Activated T-cell treated with anti-CD3 and anti-CD28 coated beads, Interleukin-2, amount 50 U/mL, for 24 hours (primary cell): ENCODE measurements around the gene CAPNS1.
"Not testable (repeated sequence)": the region's sequence is repeated elsewhere in the genome, so short reads cannot be mapped to it uniquely, and the experiment has no call there.

ENCODE experiments used
- DNase-seq: peaks from one replicate; pipeline ENCODE4 v3.0.0-alpha.2; 2020
- H3K27ac Mint-ChIP-seq: 2 replicates; pipeline ENCODE4 v1.8.0; 2020; ENCODE audit warnings: mild to moderate bottlenecking, mixed read lengths
- H3K27me3 Mint-ChIP-seq: 2 replicates; pipeline ENCODE4 v1.8.0; 2020; ENCODE audit warnings: mixed read lengths
- H3K36me3 Mint-ChIP-seq: 2 replicates; pipeline ENCODE4 v1.8.0; 2020; ENCODE audit warnings: low read depth, mixed read lengths
- H3K4me1 Mint-ChIP-seq: 2 replicates; pipeline ENCODE4 v1.8.0; 2020; ENCODE audit warnings: low read depth, mixed read lengths
- H3K4me3 Mint-ChIP-seq: 2 replicates; pipeline ENCODE4 v1.8.0; 2020; ENCODE audit warnings: mild to moderate bottlenecking, moderate library complexity, mixed read lengths
- H3K9me3 Mint-ChIP-seq: 2 replicates; pipeline ENCODE4 v1.8.0; 2020; ENCODE audit warnings: mixed read lengths

The CAPNS1 gene

GRCh38 chr19:36128392-36128736 is 11.5 kb upstream of the CAPNS1 start:
- H3K27ac Mint-ChIP-seq = peak overlapping the region; percentile 95
- H3K36me3 Mint-ChIP-seq = peaks cover 33% of the 10 kb centered on the region
- H3K27me3 Mint-ChIP-seq = no peaks in the 10 kb centered on the region
- no peak for DNase-seq
- H3K4me3 Mint-ChIP-seq = peak overlapping the region; percentile 77
- H3K9me3 Mint-ChIP-seq = no peaks in the 10 kb centered on the region
- peaks cover 34% of the 10 kb centered on the region for H3K4me1 Mint-ChIP-seq

GRCh38 chr19:36131221-36131620 is 8.6 kb upstream of the CAPNS1 start:
- not testable (repeated sequence) for H3K9me3 Mint-ChIP-seq, H3K27ac Mint-ChIP-seq, H3K27me3 Mint-ChIP-seq, H3K4me3 Mint-ChIP-seq, H3K36me3 Mint-ChIP-seq, DNase-seq
- H3K4me1 Mint-ChIP-seq = peaks cover 28% of the 10 kb centered on the region

- not testable (repeated sequence) for H3K36me3 Mint-ChIP-seq, H3K27me3 Mint-ChIP-seq, H3K4me3 Mint-ChIP-seq, H3K27ac Mint-ChIP-seq, DNase-seq, H3K9me3 Mint-ChIP-seq
- peaks cover 26% of the 10 kb centered on the region for H3K4me1 Mint-ChIP-seq
Observed at GRCh38 chr19:36134867-36135266, 5.0 kb upstream of the CAPNS1 start.

- H3K9me3 Mint-ChIP-seq = no peaks in the 10 kb centered on the region
- H3K4me3 Mint-ChIP-seq = no peak overlapping the region
- peaks cover 21% of the 10 kb centered on the region for H3K36me3 Mint-ChIP-seq
- no peaks in the 10 kb centered on the region for H3K27me3 Mint-ChIP-seq
- H3K27ac Mint-ChIP-seq = no peak overlapping the region
- DNase-seq = no peak
- H3K4me1 Mint-ChIP-seq = peaks cover 30% of the 10 kb centered on the region
Observed at GRCh38 chr19:36136964-36137686, 2.7 kb upstream of the CAPNS1 start.

GRCh38 chr19:36139120-36139472 is 770 bp upstream of the CAPNS1 start:
- Mint-ChIP-seq H3K27me3 (no peaks in the 10 kb centered on the region), H3K4me1 (peaks cover 22% of the 10 kb centered on the region), H3K27ac (peak overlapping the region; percentile 90), H3K4me3 (peak overlapping the region; percentile 92), H3K36me3 (peaks cover 32% of the 10 kb centered on the region), H3K9me3 (no peaks in the 10 kb centered on the region)
- no peak for DNase-seq

GRCh38 chr19:36140304-36141038 is 605 bp downstream of the CAPNS1 start:
- Mint-ChIP-seq H3K4me1 (peaks cover 22% of the 10 kb centered on the region), H3K27ac (peak overlapping the region; percentile 90), H3K4me3 (peak overlapping the region; percentile 92), H3K27me3 (no peaks in the 10 kb centered on the region), H3K36me3 (peaks cover 43% of the 10 kb centered on the region), H3K9me3 (no peaks in the 10 kb centered on the region)
- DNase-seq = no peak

GRCh38 chr19:36141039-36141927 is 1.4 kb downstream of the CAPNS1 start:
- no peaks in the 10 kb centered on the region for H3K9me3 Mint-ChIP-seq
- H3K4me3 Mint-ChIP-seq = peak overlapping the region; percentile 92
- H3K36me3 Mint-ChIP-seq = peaks cover 51% of the 10 kb centered on the region
- peaks cover 22% of the 10 kb centered on the region for H3K4me1 Mint-ChIP-seq
- peak overlapping the region; percentile 90 for H3K27ac Mint-ChIP-seq
- H3K27me3 Mint-ChIP-seq = no peaks in the 10 kb centered on the region
- peak; percentile 98 for DNase-seq

- DNase-seq = no peak
- Mint-ChIP-seq H3K27me3 (no peaks in the 10 kb centered on the region), H3K36me3 (peaks cover 59% of the 10 kb centered on the region), H3K9me3 (no peaks in the 10 kb centered on the region), H3K4me3 (peak overlapping the region; percentile 92), H3K27ac (peak overlapping the region; percentile 90), H3K4me1 (peaks cover 16% of the 10 kb centered on the region)
Observed at GRCh38 chr19:36142046-36142445, 2.2 kb downstream of the CAPNS1 start.

- no peaks in the 10 kb centered on the region for H3K9me3 Mint-ChIP-seq
- no peaks in the 10 kb centered on the region for H3K27me3 Mint-ChIP-seq
- H3K27ac Mint-ChIP-seq = no peak overlapping the region
- H3K4me1 Mint-ChIP-seq = peaks cover 15% of the 10 kb centered on the region
- no peak for DNase-seq
- H3K36me3 Mint-ChIP-seq = peaks cover 64% of the 10 kb centered on the region
- H3K4me3 Mint-ChIP-seq = no peak overlapping the region
Observed at GRCh38 chr19:36142496-36142895, 2.6 kb downstream of the CAPNS1 start.

GRCh38 chr19:36144624-36145023 is 4.8 kb downstream of the CAPNS1 start:
- DNase-seq = no peak
- Mint-ChIP-seq H3K27me3 (no peaks in the 10 kb centered on the region), H3K4me1 (peaks cover 15% of the 10 kb centered on the region), H3K9me3 (no peaks in the 10 kb centered on the region), H3K4me3 (no peak overlapping the region), H3K36me3 (peaks cover 83% of the 10 kb centered on the region), H3K27ac (no peak overlapping the region)

- Mint-ChIP-seq H3K27me3 (no peaks in the 10 kb centered on the region), H3K4me3 (no peak overlapping the region), H3K9me3 (no peaks in the 10 kb centered on the region), H3K4me1 (peaks cover 3% of the 10 kb centered on the region), H3K27ac (no peak overlapping the region), H3K36me3 (peaks cover 72% of the 10 kb centered on the region)
- no peak for DNase-seq
Observed at GRCh38 chr19:36149673-36150406, 10.0 kb downstream of the CAPNS1 start.

GRCh38 chr19:36150586-36150985 is 10.7 kb downstream of the CAPNS1 start:
- H3K9me3 Mint-ChIP-seq = no peaks in the 10 kb centered on the region

GRCh38 chr19:36151144-36152018 is 11.5 kb downstream of the CAPNS1 start:
- H3K27me3 Mint-ChIP-seq = no peaks in the 10 kb centered on the region
- peaks cover 57% of the 10 kb centered on the region for H3K36me3 Mint-ChIP-seq
- no peak overlapping the region for H3K27ac Mint-ChIP-seq
- no peak overlapping the region for H3K4me3 Mint-ChIP-seq
- DNase-seq = no peak
- no peaks in the 10 kb centered on the region for H3K9me3 Mint-ChIP-seq
- peaks cover 3% of the 10 kb centered on the region for H3K4me1 Mint-ChIP-seq

More at GRCh38 chr19:36150586-36150985, 10.7 kb downstream of the CAPNS1 start:
- Mint-ChIP-seq H3K27me3 (no peaks in the 10 kb centered on the region), H3K27ac (no peak overlapping the region), H3K4me1 (peaks cover 3% of the 10 kb centered on the region), H3K36me3 (peaks cover 64% of the 10 kb centered on the region), H3K4me3 (no peak overlapping the region)
- no peak for DNase-seq
